Caki2 (cell line): ENCODE results near the gene LMAN2. TPM values are rescaled to one million over a fixed set of nuclear protein-coding genes. Genes with fewer than 3 reads are reported as not detected.

Source experiments
- total RNA-seq: library from RNA; depleted of rRNA; stranded (reverse); fragments of >200 nt; shearing (Covaris generic); gene quantifications from 2 replicates; pipeline ENCODE4 v1.2.3, GENCODE V29; 2014; ENCODE audit warnings: low replicate concordance; rRNA removed

LMAN2 gene
- total RNA-seq, 1 experiment from 2014 or later = 602 TPM

Other genes starting within 250 kb of the LMAN2 start
- 15.4 and 18.5 TPM in 2 replicates for gene NSD1, start 217.9 kb downstream of the LMAN2 start, total RNA-seq
- 53.9 and 65.9 TPM in 2 replicates for gene RAB24, start 47.9 kb downstream of the LMAN2 start, total RNA-seq
- 459 and 533 TPM in 2 replicates for gene PRELID1, start 47.9 kb downstream of the LMAN2 start, total RNA-seq
- 69.8 and 72.2 TPM in 2 replicates for gene MXD3, start 39.8 kb downstream of the LMAN2 start, total RNA-seq
- gene RGS14, start 6.3 kb upstream of the LMAN2 start, total RNA-seq = 97.6 and 107 TPM in 2 replicates
- 0.64 and 1.5 TPM in 2 replicates for gene SLC34A1, start 32.8 kb upstream of the LMAN2 start, total RNA-seq
- not detected in 2 replicates for gene PFN3, start 49.0 kb upstream of the LMAN2 start, total RNA-seq
- 39.4 and 58.6 TPM in 2 replicates for gene F12, start 57.9 kb upstream of the LMAN2 start, total RNA-seq
- gene GRK6, start 75.0 kb upstream of the LMAN2 start, total RNA-seq = 60.9 and 65.2 TPM in 2 replicates
- gene PRR7, start 95.1 kb upstream of the LMAN2 start, total RNA-seq = 49.8 and 50.5 TPM in 2 replicates
- gene DBN1, start 122.0 kb upstream of the LMAN2 start, total RNA-seq = 148 and 175 TPM in 2 replicates
- 188 and 198 TPM in 2 replicates for gene PDLIM7, start 145.9 kb upstream of the LMAN2 start, total RNA-seq
- gene DOK3, start 158.2 kb upstream of the LMAN2 start, total RNA-seq = 0.57 and 0.72 TPM in 2 replicates
- gene DDX41, start 165.3 kb upstream of the LMAN2 start, total RNA-seq = 145 and 172 TPM in 2 replicates
- gene FAM193B, start 202.9 kb upstream of the LMAN2 start, total RNA-seq = 29.2 and 33.6 TPM in 2 replicates
- 291 and 366 TPM in 2 replicates for gene TMED9, start 240.5 kb upstream of the LMAN2 start, total RNA-seq
- 90.2 and 101 TPM in 2 replicates for gene B4GALT7, start 248.5 kb upstream of the LMAN2 start, total RNA-seq